Trophoblast cell (in vitro differentiated cells and primary cell): ENCODE measurements around the gene TSEN34.
A peak's percentile ranks its signal among the peaks of the same experiment; 100 is the strongest.

Experiments
- DNase-seq, 2 donors: peaks; one replicate each; pipeline ENCODE4 v3.0.0-alpha.2; 2016
- H2AFZ ChIP-seq: 2 replicates; pipeline ENCODE4 v1.6.1; 2013; ENCODE audit warnings: low read length, moderate library complexity, mild to moderate bottlenecking; ENCODE audit not compliant: insufficient read depth, poor library complexity
- H2AK5ac ChIP-seq: 2 replicates; pipeline ENCODE4 v1.6.1; 2013; ENCODE audit warnings: mild to moderate bottlenecking, low read length
- H2BK120ac ChIP-seq: 2 replicates; pipeline ENCODE4 v1.6.1; 2013; ENCODE audit warnings: low read length, mild to moderate bottlenecking, moderate library complexity; ENCODE audit not compliant: insufficient read depth, poor library complexity
- H2BK12ac ChIP-seq: 2 replicates; pipeline ENCODE4 v1.6.1; 2013; ENCODE audit warnings: mild to moderate bottlenecking, low read length, moderate library complexity
- H2BK5ac ChIP-seq: 2 replicates; pipeline ENCODE4 v1.6.1; 2013; ENCODE audit warnings: low read length, low read depth, moderate library complexity, mild to moderate bottlenecking; ENCODE audit not compliant: poor library complexity
- H3K14ac ChIP-seq: 2 replicates; pipeline ENCODE4 v1.6.1; 2013; ENCODE audit warnings: mild to moderate bottlenecking, low read length
- H3K18ac ChIP-seq: 2 replicates; pipeline ENCODE4 v1.6.1; 2013; ENCODE audit warnings: mild to moderate bottlenecking, low read length
- H3K23ac ChIP-seq: 2 replicates; pipeline ENCODE4 v1.6.1; 2013; ENCODE audit warnings: low read length
- H3K27ac ChIP-seq: 2 replicates; pipeline ENCODE4 v1.5.1; 2013; ENCODE audit warnings: low read depth, mild to moderate bottlenecking, inconsistent platforms, low read length, moderate library complexity
- H3K27me3 ChIP-seq: 2 replicates; pipeline ENCODE4 v1.6.1; 2013; ENCODE audit warnings: inconsistent platforms, mild to moderate bottlenecking, low read length, moderate library complexity; ENCODE audit not compliant: insufficient read depth
- H3K36me3 ChIP-seq, 2 experiments: 1 replicate in 1 of 2; 2 replicates in 1 of 2; pipeline ENCODE4 v1.6.1; 2013; ENCODE audit warnings: low read length in 2 of 2, mild to moderate bottlenecking in 2 of 2, moderate library complexity in 1 of 2; ENCODE audit not compliant: insufficient read depth in 2 of 2, control insufficient read depth in 1 of 2
- H3K4ac ChIP-seq: 2 replicates; pipeline ENCODE4 v1.6.1; 2013; ENCODE audit warnings: low read depth, mild to moderate bottlenecking, low read length, moderate library complexity
- H3K4me1 ChIP-seq, 2 experiments: 1 replicate in 1 of 2; 2 replicates in 1 of 2; pipeline ENCODE4 v1.6.1; 2013; ENCODE audit warnings: low read length in 2 of 2, mild to moderate bottlenecking in 2 of 2, moderate library complexity in 1 of 2; ENCODE audit not compliant: insufficient read depth in 2 of 2, control insufficient read depth in 1 of 2
- H3K4me2 ChIP-seq: 2 replicates; pipeline ENCODE4 v1.6.1; 2013; ENCODE audit warnings: inconsistent platforms, mild to moderate bottlenecking, low read length, moderate library complexity
- H3K4me3 ChIP-seq: 2 replicates; pipeline ENCODE4 v1.5.1; 2013; ENCODE audit warnings: mild to moderate bottlenecking, low read depth, low read length, inconsistent platforms
- H3K79me1 ChIP-seq: one replicate; pipeline ENCODE4 v1.6.1; 2013; ENCODE audit warnings: low read length
- H3K79me2 ChIP-seq: 2 replicates; pipeline ENCODE4 v1.6.1; 2013; ENCODE audit warnings: low read length, mild to moderate bottlenecking; ENCODE audit not compliant: control insufficient read depth, insufficient read depth, poor library complexity
- H3K9ac ChIP-seq: 2 replicates; pipeline ENCODE4 v1.6.1; 2013; ENCODE audit warnings: mild to moderate bottlenecking, low read length
- H3K9me3 ChIP-seq: 2 replicates; pipeline ENCODE4 v1.6.1; 2013; ENCODE audit warnings: low read depth, mild to moderate bottlenecking, control low read depth, inconsistent platforms, low read length; ENCODE audit not compliant: insufficient read depth
- H4K12ac ChIP-seq: 2 replicates; pipeline ENCODE4 v1.6.1; 2013; ENCODE audit warnings: low read depth, mild to moderate bottlenecking, low read length, moderate library complexity
- H4K8ac ChIP-seq: 2 replicates; pipeline ENCODE4 v1.6.1; 2013; ENCODE audit warnings: low read depth, mild to moderate bottlenecking, low read length, moderate library complexity
- H4K91ac ChIP-seq: one replicate; pipeline ENCODE4 v1.6.1; 2013; ENCODE audit warnings: low read depth, mild to moderate bottlenecking, low read length, moderate library complexity
- WGBS: extraction: QIAGEN DNeasy Blood & Tissue Kit; methylation state at CpG from one replicate; pipeline ENCODE4 v1.1.7; 2013; ENCODE audit warnings: missing lambda C conversion rate; ENCODE audit not compliant: insufficient read length, insufficient coverage; ENCODE audit errors: extremely low coverage; 5-methylcytosine and 5-hydroxymethylcytosine counted together

The TSEN34 gene

DNA sequence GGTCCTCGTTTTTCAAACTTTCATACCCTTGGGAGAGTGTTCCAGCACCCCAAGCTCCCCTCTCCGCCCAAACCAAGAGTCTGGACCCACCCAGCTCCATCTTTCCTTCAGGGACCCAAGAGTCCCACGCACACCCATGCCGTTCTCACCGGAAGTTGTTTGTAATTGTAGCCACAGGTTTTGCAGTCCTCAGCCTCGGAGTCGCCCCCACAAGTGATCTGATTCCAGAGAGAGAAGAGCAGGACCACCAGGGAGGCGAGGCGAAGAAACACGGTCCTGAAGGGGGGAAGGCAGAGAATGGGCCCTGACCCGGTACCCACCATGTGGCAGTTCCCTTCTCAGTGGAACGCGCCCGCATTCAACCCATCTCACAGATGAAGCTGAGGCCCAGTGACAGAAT lies 28.2 kb upstream of the TSEN34 start:
- Histone ChIP-seq H3K23ac (no peak overlapping the region), H4K8ac (no peak overlapping the region), H3K27ac (no peak overlapping the region), H3K4me2 (no peak overlapping the region), H4K12ac (no peak overlapping the region), H2BK12ac (no peak overlapping the region), H3K14ac (no peak overlapping the region), H3K4ac (no peak overlapping the region), H3K9me3 (peaks cover 6% of the 10 kb centered on the region), H2BK5ac (no peak overlapping the region), H2AK5ac (no peak overlapping the region), H3K36me3 (peaks cover 1 to 4% of the 10 kb centered on the region in 2 experiments), H2AFZ (no peak overlapping the region), H3K79me2 (peaks cover 6% of the 10 kb centered on the region), H3K18ac (no peak overlapping the region), H3K27me3 (no peaks in the 10 kb centered on the region), H3K79me1 (peaks cover 6% of the 10 kb centered on the region), H3K9ac (no peak overlapping the region), H2BK120ac (no peak overlapping the region), H3K4me3 (no peak overlapping the region), H3K4me1 (peaks cover 5 to 24% of the 10 kb centered on the region in 2 experiments), H4K91ac (no peak overlapping the region)
- no CpG with 5 or more reads among the region's 14 CpGs for WGBS
- no peak for DNase-seq

DNA sequence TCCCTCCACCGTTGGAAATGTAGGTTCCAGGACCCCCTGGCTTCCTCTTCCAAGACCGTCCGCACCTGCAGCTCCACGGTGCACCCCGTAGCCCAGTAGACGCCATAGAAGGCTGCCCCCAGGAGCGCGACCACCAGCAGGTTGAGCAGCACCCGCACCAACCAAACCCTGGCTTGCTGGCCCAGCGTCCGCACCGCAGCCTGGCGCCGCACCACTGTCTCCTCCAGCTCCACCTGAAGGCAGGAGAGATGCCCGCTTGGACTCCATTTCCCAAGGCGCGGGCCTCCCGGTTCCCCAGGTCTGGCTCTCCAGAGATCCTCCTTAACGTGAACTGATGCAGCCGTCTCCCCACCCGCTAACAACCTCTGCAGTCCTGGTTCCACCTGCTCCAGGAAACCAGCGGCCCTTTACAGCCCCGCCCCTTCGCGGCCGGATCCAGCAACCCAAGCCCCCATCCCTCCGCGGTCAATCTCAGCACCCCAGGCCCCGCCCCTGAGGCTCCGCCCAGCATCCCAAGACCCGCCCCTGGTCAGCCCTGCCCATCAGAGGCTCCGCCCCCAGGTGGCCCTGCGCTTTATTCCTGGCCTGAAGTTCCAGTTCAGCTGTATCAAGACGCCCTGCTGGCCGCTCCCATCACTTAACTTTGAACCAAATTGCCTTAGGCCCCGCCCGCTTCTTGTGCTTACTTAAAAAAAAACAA lies 26.6 kb upstream of the TSEN34 start:
- Histone ChIP-seq H2AFZ (no peak overlapping the region), H3K9me3 (peaks cover 6% of the 10 kb centered on the region), H3K4ac (no peak overlapping the region), H3K4me1 (peaks cover 5 to 18% of the 10 kb centered on the region in 2 experiments), H3K79me1 (peaks cover 3% of the 10 kb centered on the region), H4K8ac (no peak overlapping the region), H3K27ac (no peak overlapping the region), H3K14ac (no peak overlapping the region), H3K9ac (no peak overlapping the region), H3K36me3 (no peaks in the 10 kb centered on the region), H2BK5ac (no peak overlapping the region), H4K12ac (no peak overlapping the region), H2AK5ac (no peak overlapping the region), H3K79me2 (peaks cover 4% of the 10 kb centered on the region), H4K91ac (no peak overlapping the region), H3K18ac (no peak overlapping the region), H3K27me3 (no peaks in the 10 kb centered on the region), H3K4me3 (no peak overlapping the region), H2BK12ac (no peak overlapping the region), H3K23ac (no peak overlapping the region), H3K4me2 (no peak overlapping the region), H2BK120ac (no peak overlapping the region)
- no CpG with 5 or more reads among the region's 37 CpGs for WGBS
- peak; percentile 60 to 71 for DNase-seq

DNA sequence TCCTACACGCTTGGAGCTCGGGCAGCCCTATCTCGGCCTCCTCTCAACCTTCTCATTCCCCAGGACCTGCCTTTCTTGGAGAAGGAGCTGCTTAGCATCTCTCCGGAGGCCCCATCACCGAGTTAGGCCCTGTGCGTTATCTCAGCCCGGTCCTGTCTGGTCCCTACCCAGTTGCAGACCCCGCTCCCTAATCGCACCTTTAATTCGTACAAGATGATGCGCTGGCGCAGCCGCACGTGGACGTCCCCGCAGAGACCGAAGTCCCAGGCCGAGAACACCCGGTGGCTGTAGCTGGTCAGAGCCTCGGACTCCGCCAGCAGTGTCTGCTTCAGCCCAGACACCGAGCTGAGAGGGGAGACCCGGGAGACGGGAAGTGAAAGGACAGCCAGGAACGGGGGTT lies 25.9 kb upstream of the TSEN34 start:
- no peak overlapping the region for H2BK5ac ChIP-seq
- H2AK5ac ChIP-seq = no peak overlapping the region
- no peaks in the 10 kb centered on the region for H3K36me3 ChIP-seq
- no peak overlapping the region for H3K9ac ChIP-seq
- H4K12ac ChIP-seq = no peak overlapping the region
- DNase-seq = no peak
- H3K4me2 ChIP-seq = no peak overlapping the region
- no peak overlapping the region for H2BK12ac ChIP-seq
- no peak overlapping the region for H3K4me3 ChIP-seq
- no peak overlapping the region for H3K14ac ChIP-seq
- H3K4me1 ChIP-seq = peaks cover 5 to 18% of the 10 kb centered on the region in 2 experiments
- peaks cover 6% of the 10 kb centered on the region for H3K9me3 ChIP-seq
- no peak overlapping the region for H3K23ac ChIP-seq
- H3K27me3 ChIP-seq = no peaks in the 10 kb centered on the region
- no peak overlapping the region for H4K8ac ChIP-seq
- no peak overlapping the region for H3K18ac ChIP-seq
- WGBS = no CpG with 5 or more reads among the region's 25 CpGs
- peaks cover 2% of the 10 kb centered on the region for H3K79me2 ChIP-seq
- H2AFZ ChIP-seq = no peak overlapping the region
- peaks cover under 1% of the 10 kb centered on the region for H3K79me1 ChIP-seq
- no peak overlapping the region for H3K27ac ChIP-seq
- no peak overlapping the region for H2BK120ac ChIP-seq
- H3K4ac ChIP-seq = no peak overlapping the region
- H4K91ac ChIP-seq = no peak overlapping the region

DNA sequence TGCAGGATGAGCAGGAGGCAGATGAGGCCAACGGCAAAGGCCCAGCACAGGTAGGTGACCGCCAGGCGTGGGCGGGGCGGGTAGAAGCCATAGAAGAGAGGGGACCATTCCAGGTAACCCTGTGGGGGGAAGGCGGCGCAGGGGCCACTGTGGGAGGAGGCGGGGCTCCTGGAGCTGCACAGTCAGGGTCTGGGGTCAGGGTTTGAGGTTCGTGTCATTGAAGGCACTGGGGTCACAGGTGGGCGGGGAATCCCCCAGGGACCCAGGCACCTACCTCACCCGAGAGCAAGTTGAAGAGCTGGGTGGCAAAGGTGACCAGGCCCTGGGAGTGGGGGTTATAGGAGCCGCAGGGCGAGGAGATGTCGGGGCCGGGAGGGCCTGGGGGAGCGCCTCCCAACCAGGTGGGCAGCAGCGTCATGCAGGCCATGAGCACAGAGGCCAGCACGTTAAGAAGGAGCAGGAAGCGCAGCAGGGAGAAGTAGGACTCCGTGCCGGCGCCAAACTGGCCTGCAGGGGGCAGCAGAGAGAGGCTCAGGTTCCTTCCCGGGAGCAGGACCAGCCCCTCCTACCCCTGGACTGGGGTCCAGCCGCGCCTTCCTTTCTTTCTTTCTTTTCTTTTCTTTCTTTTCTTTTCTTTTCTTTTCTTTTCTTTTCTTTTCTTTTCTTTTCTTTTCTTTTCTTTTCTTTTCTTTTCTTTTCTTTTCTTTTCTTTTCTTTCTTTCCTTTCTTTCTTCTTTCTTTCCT lies 22.8 kb upstream of the TSEN34 start:
- no peak overlapping the region for H2AK5ac ChIP-seq
- no peak overlapping the region for H2AFZ ChIP-seq
- H4K12ac ChIP-seq = no peak overlapping the region
- no peak overlapping the region for H4K91ac ChIP-seq
- no peak overlapping the region for H3K18ac ChIP-seq
- no peak overlapping the region for H3K4ac ChIP-seq
- H3K4me2 ChIP-seq = no peak overlapping the region
- no peaks in the 10 kb centered on the region for H3K79me2 ChIP-seq
- no peak overlapping the region for H3K14ac ChIP-seq
- H3K27ac ChIP-seq = no peak overlapping the region
- H3K27me3 ChIP-seq = no peaks in the 10 kb centered on the region
- no peak overlapping the region for H2BK12ac ChIP-seq
- H4K8ac ChIP-seq = no peak overlapping the region
- H3K9ac ChIP-seq = no peak overlapping the region
- H3K9me3 ChIP-seq = peaks cover 6% of the 10 kb centered on the region
- no peaks in the 10 kb centered on the region for H3K36me3 ChIP-seq
- H3K4me3 ChIP-seq = no peak overlapping the region
- peaks cover 4 to 13% of the 10 kb centered on the region in 2 experiments for H3K4me1 ChIP-seq
- DNase-seq = peak; percentile 83 to 96
- H3K23ac ChIP-seq = no peak overlapping the region
- no CpG with 5 or more reads among the region's 25 CpGs for WGBS
- H2BK5ac ChIP-seq = no peak overlapping the region
- peaks cover 4% of the 10 kb centered on the region for H3K79me1 ChIP-seq
- no peak overlapping the region for H2BK120ac ChIP-seq
